GM18507 (cell line): ENCODE measurements around the gene UXS1.
A peak's percentile ranks its signal among the peaks of the same experiment; 100 is the strongest.

Experiments used
- DNase-seq: peaks from one replicate; pipeline ENCODE4 v3.0.0; 2011; ENCODE audit warnings: low read depth; ENCODE audit not compliant: insufficient read length; ENCODE audit errors: extremely low spot score
- FAIRE-seq: peaks from 2 replicates; lab custom pipeline; 2011; peaks lifted over from hg19 to GRCh38; lab: Jason Lieb, UNC

UXS1 gene

DNA sequence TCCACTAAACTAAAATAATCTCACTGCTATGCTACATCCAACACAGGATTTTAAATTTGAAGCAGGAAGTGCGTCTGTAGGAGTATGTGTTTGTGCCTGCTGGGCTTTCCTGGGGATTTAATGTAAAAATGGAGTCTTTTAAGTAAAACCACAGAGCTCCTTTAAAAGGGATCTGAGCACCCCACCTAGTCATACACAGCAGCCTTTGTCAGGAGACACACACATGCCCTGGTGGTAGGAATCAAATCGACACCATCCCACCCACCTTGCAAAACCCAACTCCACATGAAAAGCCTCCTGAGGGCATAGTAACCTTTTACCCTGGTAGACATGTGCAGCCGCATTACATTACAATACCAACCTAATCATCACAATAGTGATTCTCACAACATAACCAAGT is 29.1 kb downstream of the UXS1 start:
- FAIRE-seq: no peak
- no peak for DNase-seq

GRCh38 chr2:106163948-106164545 is 30.1 kb downstream of the UXS1 start:
- DNase-seq (no peak), FAIRE-seq (no peak)

DNA sequence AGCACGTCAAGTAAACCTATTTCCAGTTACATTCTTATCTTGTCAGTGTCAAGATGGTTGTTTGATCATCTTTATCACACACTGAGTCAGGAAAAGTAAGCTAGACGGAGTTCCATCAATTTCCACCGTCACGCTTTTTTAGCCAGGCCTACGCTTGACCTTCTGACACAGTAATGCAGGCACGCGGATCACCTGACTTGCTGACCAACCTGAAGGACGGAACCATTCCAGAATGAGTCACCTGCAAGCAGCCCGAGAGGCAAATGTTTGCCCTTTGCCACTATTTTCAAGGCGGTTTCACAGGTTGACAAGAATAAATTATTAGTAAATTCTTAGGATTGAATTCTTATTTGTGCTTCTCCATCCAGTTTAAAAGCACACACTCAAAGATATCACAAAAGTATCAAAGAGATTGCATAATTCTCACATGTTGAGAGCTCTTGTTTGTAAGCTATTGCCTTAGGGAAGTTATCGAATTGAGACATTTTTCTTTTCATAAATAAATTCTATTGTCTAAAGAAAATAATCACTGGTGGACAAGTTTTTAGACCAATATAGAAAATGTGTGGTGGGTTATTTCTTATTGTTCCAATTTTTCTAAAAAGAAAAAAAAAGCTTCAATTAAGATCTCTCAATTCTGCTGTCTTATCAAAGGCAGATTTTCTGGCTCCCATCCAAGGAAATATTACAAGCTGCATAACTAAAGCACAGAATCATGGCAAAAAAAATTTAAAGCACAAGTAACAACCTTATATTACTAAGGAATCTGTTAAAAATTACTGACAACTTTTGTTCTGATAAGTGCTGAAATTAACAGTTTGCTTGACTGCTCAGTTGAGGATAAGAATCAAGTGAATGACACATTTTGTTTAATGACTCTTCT is 31.9 kb downstream of the UXS1 start:
- no peak for DNase-seq
- FAIRE-seq: no peak

DNA sequence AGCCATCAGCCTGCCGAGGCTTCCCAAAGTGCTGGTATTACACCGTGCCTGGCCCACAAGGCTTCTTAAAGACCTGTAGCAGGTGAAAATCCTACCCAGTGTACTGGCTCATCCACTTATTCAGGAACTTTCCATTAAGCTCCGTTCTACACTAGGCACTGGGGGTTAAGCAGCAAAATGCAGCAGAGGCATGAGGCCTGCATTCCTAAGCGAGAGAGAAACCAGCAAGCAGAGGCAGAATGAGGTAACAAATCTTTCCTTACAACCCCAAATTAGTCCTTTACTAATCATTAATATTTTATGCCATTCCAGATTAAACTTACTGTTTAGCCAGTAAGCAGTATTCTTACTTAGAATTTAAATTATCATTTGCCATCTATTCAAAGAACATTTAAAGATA is 32.8 kb downstream of the UXS1 start:
- FAIRE-seq: no peak
- no peak for DNase-seq

DNA sequence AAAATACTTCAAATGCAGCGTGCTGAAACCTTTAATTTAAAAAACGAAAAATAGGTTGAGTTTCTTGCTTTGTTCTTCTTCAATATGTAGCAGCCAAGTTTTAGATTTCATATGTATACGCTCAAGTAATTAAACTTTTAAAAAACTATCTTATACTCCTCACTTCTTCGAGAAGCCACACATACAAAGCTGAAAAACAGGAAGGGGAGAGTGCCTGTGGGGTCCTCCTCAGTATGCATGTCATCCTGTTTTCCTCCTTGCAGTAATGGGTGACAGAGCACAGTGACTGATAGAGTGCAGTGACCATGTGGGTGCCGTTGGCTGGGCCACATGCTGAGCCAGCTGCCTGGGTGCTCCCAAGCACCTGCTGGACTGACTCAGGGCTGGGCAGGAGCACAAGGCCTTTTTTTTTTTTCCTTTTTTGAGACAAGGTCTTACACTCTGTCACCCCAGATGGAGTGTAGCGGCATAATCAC is 33.3 kb downstream of the UXS1 start:
- DNase-seq (no peak), FAIRE-seq (peak; percentile 31)

- FAIRE-seq: peak; percentile 26
- no peak for DNase-seq
Observed at GRCh38 chr2:106159866-106160785, 34.0 kb downstream of the UXS1 start.

GRCh38 chr2:106158871-106159270 is 35.2 kb downstream of the UXS1 start:
- FAIRE-seq (no peak), DNase-seq (no peak)

DNA sequence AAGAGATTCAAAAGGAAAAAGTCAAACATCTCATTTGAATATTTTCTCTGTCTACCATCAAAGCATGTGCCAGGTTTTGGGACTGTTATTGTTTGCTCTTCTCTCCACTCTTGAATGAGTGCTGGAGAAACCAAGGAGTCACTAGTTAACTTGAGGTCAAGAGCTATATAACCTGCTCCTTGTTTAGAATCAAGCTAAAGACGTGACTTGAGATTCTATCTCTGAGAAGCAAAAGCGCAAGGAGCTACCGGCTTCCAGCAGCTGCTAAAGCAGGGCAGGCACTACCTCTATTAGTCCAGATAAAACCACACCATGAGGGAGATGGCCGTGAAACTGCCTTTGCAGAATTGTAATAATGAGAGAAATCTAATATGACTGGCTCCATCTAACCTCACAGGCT is 36.0 kb downstream of the UXS1 start:
- no peak for DNase-seq
- FAIRE-seq: no peak

DNA sequence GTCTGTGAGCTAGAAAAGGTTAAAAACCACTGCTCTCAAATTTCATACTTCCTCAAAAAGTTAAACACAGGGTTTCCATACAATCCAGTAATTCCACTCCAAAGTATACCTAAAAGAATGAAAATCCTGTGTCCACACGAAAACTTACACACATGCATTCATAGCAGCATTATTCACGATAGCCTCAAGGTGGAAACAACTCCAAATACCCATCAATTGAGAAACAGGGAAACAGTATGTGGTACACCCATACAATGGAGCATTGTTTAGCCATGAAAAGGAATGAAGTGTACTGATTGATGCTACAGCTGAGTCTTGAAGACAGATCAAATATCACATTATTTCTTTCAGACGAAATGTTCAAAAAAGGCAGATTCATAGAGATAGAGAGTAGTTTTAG is 36.7 kb downstream of the UXS1 start:
- DNase-seq: no peak
- no peak for FAIRE-seq

DNA sequence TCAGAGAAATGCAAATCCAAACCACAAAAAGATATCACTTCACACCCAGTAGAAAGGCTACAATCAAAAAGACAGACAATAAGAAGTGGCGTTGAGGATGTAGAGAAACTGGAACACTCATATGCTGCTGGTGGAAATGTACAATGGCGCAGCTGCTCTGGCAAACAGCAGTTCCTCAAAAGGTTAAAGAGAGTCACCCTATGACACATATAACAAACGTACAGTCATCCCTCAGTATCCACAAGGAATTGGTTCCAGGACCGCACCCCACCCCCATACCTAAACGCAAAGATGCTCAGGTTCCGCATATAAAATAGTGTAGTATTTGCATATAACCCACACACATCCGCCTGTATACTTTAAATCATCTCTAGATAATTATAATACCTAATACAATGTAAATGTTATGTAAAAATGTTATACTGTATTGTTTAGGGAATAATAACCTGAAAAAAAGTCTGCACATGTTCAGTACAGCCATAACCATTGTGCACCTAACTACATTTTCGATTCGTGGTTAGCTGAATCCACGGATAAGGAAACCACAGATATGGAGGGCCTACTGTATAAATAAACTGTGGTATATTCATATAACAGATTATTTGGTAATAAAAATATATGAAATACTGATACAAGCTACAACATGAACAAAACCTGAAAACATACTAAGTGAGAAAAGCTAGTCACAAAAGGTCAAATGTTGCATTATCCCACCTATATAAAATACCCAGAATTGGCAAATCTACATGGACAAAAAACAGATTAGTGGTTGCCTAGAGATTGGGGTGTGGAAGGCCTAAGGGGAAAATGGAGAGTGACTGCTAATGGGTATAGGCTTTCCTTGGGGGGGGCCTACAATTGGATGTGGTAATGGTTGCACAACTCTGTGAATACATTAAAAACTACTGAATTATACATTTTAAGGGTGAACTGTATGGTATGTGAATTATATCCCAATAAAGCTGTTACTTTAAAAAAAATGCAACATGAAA is 37.5 kb downstream of the UXS1 start:
- no peak for DNase-seq
- no peak for FAIRE-seq

DNA sequence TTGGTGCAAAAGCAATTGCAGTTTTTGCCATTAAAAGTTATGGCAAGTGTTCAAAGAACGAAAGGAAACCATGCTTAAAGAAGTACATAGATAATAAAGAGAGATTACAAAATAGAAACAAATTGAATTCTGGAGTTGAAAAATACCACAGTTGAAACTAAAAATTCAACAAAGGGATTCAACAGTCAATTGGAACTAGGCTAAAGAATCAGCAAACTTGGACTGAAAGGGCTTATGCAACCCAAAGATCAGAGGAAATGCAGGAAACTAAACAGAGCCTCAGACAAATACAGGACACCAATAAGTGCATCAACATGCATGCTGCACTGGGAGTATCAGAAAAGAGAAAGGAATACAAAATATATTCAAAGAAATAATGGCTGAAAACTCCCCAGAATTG is 40.3 kb downstream of the UXS1 start:
- DNase-seq: no peak
- no peak for FAIRE-seq

- DNase-seq: no peak
- FAIRE-seq: no peak
Observed at GRCh38 chr2:106147665-106148064, 46.4 kb downstream of the UXS1 start.

- FAIRE-seq: no peak
- no peak for DNase-seq
Observed at GRCh38 chr2:106147159-106147558, 46.9 kb downstream of the UXS1 start.

DNA sequence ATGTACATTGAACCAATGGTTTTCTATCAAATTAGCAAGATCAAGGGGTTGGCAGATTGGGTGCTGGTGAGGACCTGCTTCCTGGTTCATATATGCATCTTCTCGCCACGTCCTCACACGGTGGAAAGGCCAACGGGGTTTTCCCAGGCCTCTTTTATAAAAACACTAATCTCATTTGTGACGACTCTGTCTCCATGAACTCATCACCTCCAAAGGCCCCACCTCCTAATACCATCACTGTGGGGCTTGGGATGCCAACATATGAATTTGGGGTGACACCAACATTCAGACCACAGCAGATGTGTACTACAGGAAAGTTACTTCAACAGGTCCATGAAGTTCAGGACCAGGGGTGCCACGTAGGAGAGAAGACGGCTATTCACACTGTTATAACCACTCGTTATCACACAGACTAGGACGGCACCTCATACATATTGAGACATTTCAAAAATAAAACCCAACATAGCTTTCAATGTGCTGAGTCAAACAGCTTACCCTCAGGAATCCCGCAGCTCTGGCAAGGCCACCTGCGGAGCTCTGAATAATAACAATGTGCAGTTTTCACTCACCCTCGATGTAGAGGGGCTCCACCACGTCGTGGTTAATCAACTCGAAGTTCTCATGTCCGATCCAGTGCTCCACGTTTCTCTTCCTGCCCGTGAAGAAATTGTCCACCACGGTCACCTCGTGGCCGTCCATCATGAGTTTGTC is 49.3 kb downstream of the UXS1 start:
- FAIRE-seq: peak; percentile 35
- DNase-seq: no peak

GRCh38 chr2:106143495-106144215 is 50.4 kb downstream of the UXS1 start:
- FAIRE-seq: no peak
- no peak for DNase-seq

GRCh38 chr2:106142683-106143082 is 51.4 kb downstream of the UXS1 start:
- no peak for FAIRE-seq
- DNase-seq: no peak

GRCh38 chr2:106140913-106141312 is 53.2 kb downstream of the UXS1 start:
- FAIRE-seq (no peak), DNase-seq (no peak)

- DNase-seq (no peak), FAIRE-seq (no peak)
Observed at GRCh38 chr2:106140113-106140512, 54.0 kb downstream of the UXS1 start.
